HAP-1 (cell line): Measurements from ENCODE around the gene CNN1.

ENCODE experiments used
- DNase-seq, 2 experiments: peaks; one replicate each; pipeline ENCODE4 v3.0.0-alpha.2; 2016 to 2020; ENCODE audit warnings: low spot score in 2 of 2
- H3K27me3 ChIP-seq: fragments of 250-450 bp; sonication (Bioruptor Pico); 2 replicates; pipeline ENCODE4 v1.5.1; 2020; ENCODE audit warnings: low read depth, mild to moderate bottlenecking, moderate library complexity
- H3K36me3 ChIP-seq: fragments of 250-450 bp; sonication (Bioruptor Pico); replicated peaks from 2 replicates; pipeline ENCODE4 v1.5.1; 2020; ENCODE audit warnings: mild to moderate bottlenecking
- H3K4me1 ChIP-seq: fragments of 250-450 bp; sonication (Bioruptor Pico); 2 replicates; pipeline ENCODE4 v1.5.1; 2020; ENCODE audit warnings: mild to moderate bottlenecking
- H3K4me3 ChIP-seq: fragments of 250-450 bp; sonication (Bioruptor Pico); 2 replicates; pipeline ENCODE4 v1.5.1; 2020; ENCODE audit warnings: mild to moderate bottlenecking, moderate library complexity
- H3K9me3 ChIP-seq: fragments of 250-450 bp; sonication (Bioruptor Pico); 2 replicates; pipeline ENCODE4 v1.5.1; 2020; ENCODE audit warnings: mild to moderate bottlenecking, moderate library complexity
- in situ Hi-C: fragments of 300-500 bp; cut with MboI; formaldehyde crosslinking; loops from 3 replicates; pipeline ENCODE4 v1.14.3; 2020; ENCODE audit warnings: low sequenced_read_pairs, inconsistent platforms, mixed read lengths

Gene CNN1

DNA sequence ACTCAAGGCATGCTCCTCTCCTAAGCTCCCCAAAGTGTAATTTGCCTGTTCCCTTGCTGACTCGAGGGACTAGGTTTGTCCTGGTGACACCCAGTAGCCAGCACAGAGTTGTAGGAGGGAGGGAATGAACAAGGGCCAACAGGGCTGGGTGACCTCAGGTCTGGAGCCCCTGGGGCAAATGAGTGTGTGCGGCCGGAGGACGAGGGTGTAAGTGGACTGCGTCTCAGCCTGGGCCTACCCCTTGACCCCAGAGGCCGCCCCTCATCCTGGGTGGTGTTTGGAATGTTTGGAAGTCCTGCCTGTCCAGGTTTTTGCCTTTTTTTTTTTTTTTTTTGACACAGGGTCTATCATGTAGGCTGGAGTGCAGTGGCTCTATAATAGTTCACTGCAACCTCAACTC, 31.7 kb upstream of the CNN1 start:
- Histone ChIP-seq H3K4me3 (no peak overlapping the region), H3K27me3 (no peaks in the 10 kb centered on the region), H3K9me3 (no peaks in the 10 kb centered on the region), H3K36me3 (peaks cover 2% of the 10 kb centered on the region; the same call in 1 of the 2 replicates), H3K4me1 (peaks cover 10% of the 10 kb centered on the region)
- DNase-seq: no peak
- in situ Hi-C loops: no loop called here

DNA sequence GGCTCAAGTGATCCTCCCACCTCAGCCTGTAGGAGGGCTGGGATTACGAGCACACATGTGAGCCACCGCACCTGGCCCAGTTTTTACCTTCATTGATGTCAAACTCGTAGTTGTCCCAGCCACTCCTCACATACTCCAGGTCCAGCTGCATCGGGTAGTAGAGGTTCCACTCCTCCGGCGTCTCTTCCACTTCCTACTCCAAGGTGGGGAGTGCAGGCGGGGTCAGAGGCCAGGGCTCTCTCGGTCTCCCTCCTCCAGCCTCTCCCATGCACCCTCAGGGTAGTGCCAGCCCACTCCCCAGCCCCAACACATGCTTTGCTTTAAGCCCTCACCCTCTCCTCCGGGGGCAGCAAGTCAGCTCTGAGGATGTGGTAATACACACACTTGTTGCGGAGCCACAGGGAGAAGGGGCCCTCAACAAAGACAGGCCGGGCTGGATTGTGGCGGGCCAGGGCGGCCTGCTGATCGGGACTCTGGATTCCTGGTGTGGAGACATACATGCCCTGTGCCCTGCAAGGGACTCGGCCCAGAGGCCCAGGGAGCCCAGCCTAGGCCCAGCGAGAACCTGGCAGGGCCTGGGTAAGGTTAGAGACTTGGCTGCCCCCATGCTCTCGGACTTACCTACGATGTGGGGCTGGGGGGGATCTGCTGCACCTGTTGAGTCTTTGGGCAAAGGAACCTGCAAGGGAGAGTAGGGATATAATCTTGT, 31.1 kb upstream of the CNN1 start:
- Histone ChIP-seq H3K4me1 (peaks cover 10% of the 10 kb centered on the region), H3K9me3 (no peaks in the 10 kb centered on the region), H3K36me3 (peaks cover 2% of the 10 kb centered on the region; the same call in 1 of the 2 replicates), H3K27me3 (no peaks in the 10 kb centered on the region), H3K4me3 (no peak overlapping the region)
- in situ Hi-C loops: no loop called here
- DNase-seq: no peak

DNA sequence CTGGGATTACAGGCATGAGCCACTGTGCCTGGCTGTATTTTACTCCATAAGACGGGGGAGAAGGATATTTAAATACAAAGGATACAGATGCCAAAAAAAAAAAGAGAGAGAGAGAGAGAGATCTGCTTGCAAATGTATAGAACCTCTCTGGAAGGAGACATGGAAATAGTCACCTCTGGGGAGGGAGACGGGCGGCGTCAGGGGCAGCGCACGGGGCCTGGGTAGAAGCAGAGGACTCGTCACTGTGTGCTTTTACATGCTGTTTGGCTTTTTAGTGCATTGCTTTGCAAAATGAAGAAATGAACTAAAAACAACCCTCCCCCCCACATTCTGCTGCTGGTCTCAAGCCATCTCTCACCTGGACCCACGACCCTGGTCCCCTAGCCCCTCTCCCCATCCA, 28.2 kb upstream of the CNN1 start:
- Histone ChIP-seq H3K4me3 (no peak overlapping the region), H3K36me3 (peaks cover 2% of the 10 kb centered on the region; the same call in 1 of the 2 replicates), H3K9me3 (no peaks in the 10 kb centered on the region), H3K4me1 (peaks cover 8% of the 10 kb centered on the region), H3K27me3 (no peaks in the 10 kb centered on the region)
- in situ Hi-C loops: no loop called here
- DNase-seq: no peak

DNA sequence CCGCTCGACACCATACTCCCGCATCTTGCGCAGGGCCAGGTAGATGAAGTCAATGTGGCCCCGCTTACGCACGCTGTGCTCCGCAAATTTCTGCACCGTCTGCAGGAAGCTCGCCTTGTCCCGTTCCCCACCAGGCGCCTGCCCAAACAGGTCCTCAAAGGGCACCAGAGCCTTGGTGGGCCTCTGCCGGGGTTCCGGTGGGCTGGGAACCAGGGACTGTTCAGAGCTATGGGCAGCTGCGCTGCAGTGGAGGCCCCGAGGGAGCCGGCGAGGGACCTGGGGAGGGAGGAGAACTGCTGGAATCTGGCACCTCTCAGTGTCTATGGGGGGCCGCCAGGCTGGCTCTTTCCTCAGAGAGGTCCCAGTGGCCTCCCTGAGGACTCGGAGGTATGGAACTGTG, 24.7 kb upstream of the CNN1 start:
- no peak overlapping the region for H3K4me3 ChIP-seq
- H3K9me3 ChIP-seq: no peaks in the 10 kb centered on the region
- no peaks in the 10 kb centered on the region for H3K4me1 ChIP-seq
- 0 out of 2 replicates have a peak, but pooled peaks cover 4% of the 10 kb centered on the region for H3K36me3 ChIP-seq
- in situ Hi-C loops: no loop called here
- no peak for DNase-seq
- no peaks in the 10 kb centered on the region for H3K27me3 ChIP-seq

DNA sequence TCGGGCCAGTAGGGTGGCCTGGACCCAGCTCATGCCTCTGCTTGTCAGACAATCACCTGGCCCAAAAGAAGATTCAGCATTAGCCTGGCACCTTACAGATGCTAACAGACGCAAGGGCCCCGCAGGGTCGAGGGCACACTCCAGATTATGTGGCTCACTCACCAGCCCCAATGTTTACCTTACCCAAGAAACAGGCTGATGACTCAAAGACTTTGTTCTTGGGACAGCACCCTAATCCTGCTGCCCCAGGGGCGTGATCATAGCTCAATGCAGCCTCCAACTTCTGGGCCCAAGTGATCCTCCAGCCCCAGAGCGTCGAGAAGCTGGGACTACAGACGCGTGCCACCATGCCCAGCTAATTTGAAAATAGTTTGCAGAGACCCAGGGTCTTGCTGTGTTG, 19.5 kb upstream of the CNN1 start:
- Histone ChIP-seq H3K27me3 (no peaks in the 10 kb centered on the region), H3K4me3 (no peak overlapping the region), H3K9me3 (no peaks in the 10 kb centered on the region), H3K4me1 (no peaks in the 10 kb centered on the region), H3K36me3 (0 out of 2 replicates have a peak, but pooled peaks cover 4% of the 10 kb centered on the region)
- DNase-seq: no peak
- in situ Hi-C loops: no loop called here

DNA sequence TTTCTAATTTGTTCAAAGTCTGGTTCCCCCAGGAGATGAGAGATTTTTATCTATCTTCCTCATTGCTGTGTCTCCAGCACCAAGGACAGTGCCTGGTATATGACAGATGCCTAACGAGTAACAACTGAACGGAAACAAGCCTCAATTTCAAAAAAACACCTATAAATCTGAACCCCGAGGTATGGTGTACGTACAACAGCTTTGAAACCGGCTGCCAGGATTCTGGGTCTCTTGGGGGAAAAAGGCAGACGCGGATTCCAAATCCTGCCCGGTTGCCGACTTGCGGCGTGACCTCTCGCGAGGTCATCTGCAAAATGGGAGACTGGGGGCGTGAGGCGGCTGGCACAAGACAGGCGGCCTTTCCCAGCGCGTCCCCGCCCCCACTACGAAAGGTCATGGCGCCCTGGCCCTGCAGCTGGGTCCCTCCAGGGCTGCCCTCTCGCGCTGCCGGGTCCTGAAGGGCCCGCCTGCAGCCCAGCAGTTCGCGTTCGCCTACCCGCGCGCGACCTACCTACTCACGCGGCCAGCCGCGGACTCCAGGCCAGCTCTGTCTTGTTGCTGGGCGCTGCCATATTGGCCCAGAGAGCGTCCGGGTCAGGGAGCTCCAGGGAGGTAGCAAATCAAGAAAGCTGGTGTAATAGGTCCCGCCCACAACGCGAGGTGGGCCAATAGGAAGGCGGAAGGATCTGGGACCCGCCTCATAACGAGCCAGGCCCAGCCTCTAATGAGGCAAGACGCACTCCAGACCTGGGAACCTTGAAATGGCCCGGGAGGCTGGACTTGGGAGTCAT, 9.9 kb upstream of the CNN1 start, which contains the start of gene ECSIT:
TSS of gene ECSIT (minus strand) at position 584 of the 791 bp plus-strand sequence. CDS start 9,964 bp downstream, outside the sequence.
- peaks cover 6% of the 10 kb centered on the region for H3K4me1 ChIP-seq
- in situ Hi-C loops: no loop called here
- H3K27me3 ChIP-seq: no peaks in the 10 kb centered on the region
- DNase-seq: peak; percentile 98
- no peaks in the 10 kb centered on the region for H3K36me3 ChIP-seq
- peak within 1 kb of the TSS; percentile 98 for H3K4me3 ChIP-seq
- peaks cover 2% of the 10 kb centered on the region; the same call in 1 of the 2 replicates for H3K9me3 ChIP-seq

DNA sequence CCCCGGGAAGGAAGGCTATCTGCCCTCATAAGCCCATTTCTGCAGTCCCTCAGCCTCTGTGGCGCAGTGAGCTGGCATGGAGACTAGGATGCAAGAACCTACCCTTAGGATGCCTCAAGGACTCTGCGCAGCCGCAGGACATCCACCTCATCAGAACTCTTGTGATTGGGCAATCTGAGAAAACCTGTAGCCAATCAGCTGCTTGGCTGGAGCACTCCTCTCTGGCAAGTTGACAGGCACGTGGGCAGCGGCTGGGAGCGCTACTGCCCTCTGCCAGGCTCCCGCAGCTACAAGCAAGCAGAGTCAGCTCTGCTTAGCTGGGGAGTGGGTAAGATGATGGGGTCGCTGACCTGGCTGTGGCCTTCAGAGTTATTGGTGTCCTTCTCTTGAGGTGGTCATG, 8.2 kb upstream of the CNN1 start:
- in situ Hi-C loops: no loop called here

DNA sequence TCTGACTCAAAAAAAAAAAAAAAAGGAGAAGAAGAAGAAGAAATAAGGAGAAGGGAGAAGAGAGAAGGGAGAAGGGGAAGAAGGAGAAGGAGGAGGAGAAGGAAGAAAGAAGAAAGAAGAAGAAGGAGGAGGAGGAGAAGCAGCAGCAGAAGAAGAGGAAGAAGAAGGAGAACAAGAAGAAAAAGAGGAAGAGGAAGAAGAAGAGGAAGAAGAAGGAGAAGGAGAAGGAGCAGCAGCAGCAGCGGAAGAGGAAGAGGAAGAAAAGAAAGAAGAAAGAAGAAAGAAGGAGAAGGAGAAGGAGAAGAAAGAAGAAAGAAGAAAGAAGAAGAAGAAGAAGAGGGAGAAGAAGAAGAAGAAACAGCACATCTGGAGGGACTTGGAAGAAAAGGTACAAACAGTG, 4.1 kb upstream of the CNN1 start:
- H3K4me1 ChIP-seq: peaks cover 4% of the 10 kb centered on the region; the same call in 1 of the 2 replicates
- no peaks in the 10 kb centered on the region; the same call in 1 of the 2 replicates for H3K27me3 ChIP-seq
- H3K36me3 ChIP-seq: no peaks in the 10 kb centered on the region
- in situ Hi-C loops: no loop called here
- no peak for DNase-seq
- H3K4me3 ChIP-seq: no peak overlapping the region
- H3K9me3 ChIP-seq: 0 out of 2 replicates have a peak, but pooled peaks cover under 1% of the 10 kb centered on the region

More for the DNA sequence above, 8.2 kb upstream of the CNN1 start:
- no peaks in the 10 kb centered on the region for H3K36me3 ChIP-seq
- peaks cover 6% of the 10 kb centered on the region for H3K4me1 ChIP-seq
- peaks cover 2% of the 10 kb centered on the region; the same call in 1 of the 2 replicates for H3K9me3 ChIP-seq
- peak; percentile 62 to 84 for DNase-seq
- no peaks in the 10 kb centered on the region; the same call in 1 of the 2 replicates for H3K27me3 ChIP-seq
- no peak overlapping the region for H3K4me3 ChIP-seq

DNA sequence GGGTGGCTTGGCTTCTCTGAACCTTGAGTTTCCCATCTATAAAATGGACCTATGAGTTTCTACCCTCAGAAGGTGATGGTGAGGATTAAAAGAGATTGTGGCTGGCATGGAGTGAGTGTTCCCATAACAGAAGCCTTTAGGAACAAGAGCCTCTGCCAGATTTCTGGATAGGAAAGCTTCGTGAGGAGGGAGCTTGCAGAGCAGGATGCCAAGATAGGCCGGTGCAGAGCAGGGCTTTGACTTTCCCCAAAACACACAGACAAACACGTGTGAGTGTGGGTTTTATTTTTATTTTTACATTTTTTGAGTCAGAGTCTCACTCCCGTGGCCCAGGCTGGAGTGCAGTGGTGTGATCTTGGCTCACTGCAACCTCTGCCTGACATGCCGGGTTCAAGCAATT, 3.7 kb upstream of the CNN1 start:
- no peak for DNase-seq
- no peaks in the 10 kb centered on the region for H3K9me3 ChIP-seq
- in situ Hi-C loops: no loop called here
- no peak overlapping the region for H3K4me3 ChIP-seq
- H3K36me3 ChIP-seq: no peaks in the 10 kb centered on the region
- H3K27me3 ChIP-seq: no peaks in the 10 kb centered on the region; the same call in 1 of the 2 replicates
- peaks cover 4% of the 10 kb centered on the region; the same call in 1 of the 2 replicates for H3K4me1 ChIP-seq

DNA sequence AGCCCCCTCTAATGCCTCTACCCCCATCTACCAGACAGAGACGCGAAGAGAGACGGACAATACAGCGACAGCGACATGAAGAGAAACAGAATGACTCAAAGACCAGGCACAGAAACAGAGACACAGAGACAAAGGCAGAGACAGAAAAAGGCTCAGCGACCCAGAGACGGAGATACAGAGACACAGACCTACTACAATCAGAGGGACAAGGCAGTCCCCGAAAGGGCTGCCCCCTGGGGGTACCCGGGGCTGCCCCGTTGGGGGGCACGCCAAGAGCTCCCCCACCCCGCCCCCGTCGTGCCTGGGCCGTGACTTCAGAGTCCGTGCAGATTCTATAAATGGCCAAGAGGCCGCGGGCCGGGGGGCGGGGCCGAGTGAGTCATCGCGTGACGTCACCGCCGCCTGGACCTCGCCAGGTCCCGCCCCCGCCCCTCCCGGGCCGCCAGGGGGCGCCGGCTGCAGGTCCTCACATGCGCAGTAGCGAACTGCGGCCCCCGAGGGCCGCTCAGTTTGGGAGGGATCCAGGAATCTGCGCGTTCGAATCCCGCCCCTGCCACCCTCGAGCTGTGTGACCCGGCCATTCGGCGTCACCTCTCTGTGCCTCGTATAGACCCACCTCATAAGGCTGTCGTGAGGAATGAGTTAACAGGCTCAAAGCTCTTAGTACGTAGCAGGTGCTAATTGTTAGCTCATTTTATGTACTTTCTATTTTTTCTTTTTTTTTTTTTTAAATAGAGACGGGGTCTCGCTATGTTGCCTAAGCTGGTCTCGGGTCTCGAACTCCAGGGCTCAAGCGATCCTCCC, 2.7 kb upstream of the CNN1 start:
- DNase-seq: peak; percentile 80 to 93
- in situ Hi-C loops: no loop called here
- no peaks in the 10 kb centered on the region for H3K9me3 ChIP-seq
- H3K4me1 ChIP-seq: peaks cover 4% of the 10 kb centered on the region; the same call in 1 of the 2 replicates
- peak overlapping the region; percentile 22 for H3K4me3 ChIP-seq
- H3K36me3 ChIP-seq: no peaks in the 10 kb centered on the region
- no peaks in the 10 kb centered on the region; the same call in 1 of the 2 replicates for H3K27me3 ChIP-seq

DNA sequence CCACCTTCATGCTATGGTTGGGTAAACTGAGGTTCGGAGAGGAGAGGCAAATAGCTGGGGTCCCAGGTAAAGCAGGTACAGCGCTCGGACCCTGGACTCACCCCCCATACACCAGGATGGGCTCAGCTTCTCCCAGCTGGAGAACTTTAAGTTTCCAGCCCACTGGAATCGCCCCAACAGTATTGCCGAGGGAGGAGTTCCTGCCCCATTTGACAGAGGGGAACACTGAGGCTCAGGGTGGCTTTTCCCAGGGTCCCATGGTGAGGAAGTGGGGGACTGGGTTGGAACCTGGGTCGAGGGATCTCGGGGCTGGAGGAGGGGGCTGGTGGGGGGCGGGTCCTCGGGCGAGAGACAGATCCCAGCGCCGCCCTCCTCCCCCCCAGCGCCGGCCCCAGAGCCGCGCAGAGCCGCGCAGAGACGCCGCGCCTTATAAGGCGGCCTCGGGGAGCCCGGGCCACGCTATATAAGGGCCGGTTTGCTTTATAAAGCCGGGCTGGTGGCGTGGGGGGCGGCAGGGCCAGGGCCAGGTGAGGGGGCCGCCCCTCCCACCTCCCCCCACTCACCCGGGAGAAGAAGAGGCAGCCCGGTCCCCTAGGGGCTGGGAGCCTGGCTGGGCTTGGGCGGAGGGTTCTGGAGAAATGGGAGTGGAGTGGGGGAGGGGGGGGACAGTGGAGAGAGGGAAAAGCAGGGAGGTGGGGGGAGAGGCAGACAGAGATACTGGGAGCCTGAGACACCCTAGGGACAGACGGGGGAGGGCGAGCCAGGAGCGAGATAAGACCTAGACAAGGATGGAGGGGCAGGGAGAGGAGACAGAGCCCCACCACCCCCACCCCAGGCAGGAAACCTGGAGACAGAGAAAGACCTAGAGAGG, 1.1 kb downstream of the CNN1 start:
- Histone ChIP-seq H3K9me3 (no peaks in the 10 kb centered on the region), H3K27me3 (no peaks in the 10 kb centered on the region; the same call in 1 of the 2 replicates), H3K4me1 (peaks cover 4% of the 10 kb centered on the region; the same call in 1 of the 2 replicates), H3K4me3 (no peak overlapping the region), H3K36me3 (no peaks in the 10 kb centered on the region)
- in situ Hi-C loops: no loop called here
- peak in 1 of 2 experiments; percentile 38 for DNase-seq

DNA sequence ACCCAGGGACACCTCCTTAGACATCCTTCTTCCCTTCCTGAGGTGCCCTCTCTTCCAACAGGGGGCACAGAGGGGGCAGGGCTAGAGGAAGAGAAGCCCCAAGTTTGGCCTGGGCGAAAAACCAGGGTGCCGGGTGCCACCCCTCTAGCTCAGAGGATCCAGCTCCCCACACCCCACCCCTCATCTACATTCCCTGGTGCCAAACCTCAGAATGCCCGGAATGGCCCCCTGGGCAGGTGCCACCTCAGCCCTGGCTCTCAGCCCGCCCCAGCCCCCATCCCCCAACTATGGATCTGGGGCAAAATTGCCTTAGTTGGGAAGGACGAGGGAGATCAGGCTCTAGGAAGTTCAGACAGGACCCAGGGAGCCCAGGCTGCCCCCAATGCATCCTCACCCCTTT, 2.0 kb downstream of the CNN1 start:
- peaks cover 2% of the 10 kb centered on the region; the same call in 1 of the 2 replicates for H3K4me1 ChIP-seq
- H3K36me3 ChIP-seq: no peaks in the 10 kb centered on the region
- no peak for DNase-seq
- in situ Hi-C loops: no loop called here
- no peak overlapping the region for H3K4me3 ChIP-seq
- H3K9me3 ChIP-seq: no peaks in the 10 kb centered on the region
- H3K27me3 ChIP-seq: no peaks in the 10 kb centered on the region
